Muscle layer of duodenum (tissue), 2 donors: ENCODE data around the gene ME2.
"Not testable (repeated sequence)": the region's sequence is repeated elsewhere in the genome, so short reads cannot be mapped to it uniquely, and the experiment has no call there.

Experiments
- H3K27ac ChIP-seq: one replicate; pipeline ENCODE4 v1.7.0; 2013; ENCODE audit warnings: mild to moderate bottlenecking, low read length
- H3K27me3 ChIP-seq: one replicate; pipeline ENCODE4 v1.7.0; 2013; ENCODE audit warnings: low read depth, mild to moderate bottlenecking, control low read depth, low read length
- H3K36me3 ChIP-seq, 2 donors: one replicate each; pipeline ENCODE4 v1.7.0; 2013; ENCODE audit warnings: low read length in 2 of 2, control low read depth in 1 of 2, mild to moderate bottlenecking in 1 of 2; ENCODE audit not compliant: insufficient read depth in 2 of 2, control insufficient read depth in 1 of 2
- H3K4me1 ChIP-seq, 2 donors: one replicate each; pipeline ENCODE4 v1.7.0; 2013; ENCODE audit warnings: low read length in 2 of 2, mild to moderate bottlenecking in 2 of 2, control low read depth in 1 of 2, moderate library complexity in 1 of 2; ENCODE audit not compliant: insufficient read depth in 2 of 2, control insufficient read depth in 1 of 2
- H3K4me3 ChIP-seq, 2 donors: one replicate each; pipeline ENCODE4 v1.7.0; 2013; ENCODE audit warnings: low read length in 2 of 2, low read depth in 1 of 2, mild to moderate bottlenecking in 1 of 2
- H3K9me3 ChIP-seq, 2 donors: one replicate each; pipeline ENCODE4 v1.7.0; 2013; ENCODE audit warnings: low read length in 2 of 2, control low read depth in 1 of 2, mild to moderate bottlenecking in 1 of 2; ENCODE audit not compliant: control insufficient read depth in 1 of 2
- donor health status: healthy.

The ME2 gene

DNA sequence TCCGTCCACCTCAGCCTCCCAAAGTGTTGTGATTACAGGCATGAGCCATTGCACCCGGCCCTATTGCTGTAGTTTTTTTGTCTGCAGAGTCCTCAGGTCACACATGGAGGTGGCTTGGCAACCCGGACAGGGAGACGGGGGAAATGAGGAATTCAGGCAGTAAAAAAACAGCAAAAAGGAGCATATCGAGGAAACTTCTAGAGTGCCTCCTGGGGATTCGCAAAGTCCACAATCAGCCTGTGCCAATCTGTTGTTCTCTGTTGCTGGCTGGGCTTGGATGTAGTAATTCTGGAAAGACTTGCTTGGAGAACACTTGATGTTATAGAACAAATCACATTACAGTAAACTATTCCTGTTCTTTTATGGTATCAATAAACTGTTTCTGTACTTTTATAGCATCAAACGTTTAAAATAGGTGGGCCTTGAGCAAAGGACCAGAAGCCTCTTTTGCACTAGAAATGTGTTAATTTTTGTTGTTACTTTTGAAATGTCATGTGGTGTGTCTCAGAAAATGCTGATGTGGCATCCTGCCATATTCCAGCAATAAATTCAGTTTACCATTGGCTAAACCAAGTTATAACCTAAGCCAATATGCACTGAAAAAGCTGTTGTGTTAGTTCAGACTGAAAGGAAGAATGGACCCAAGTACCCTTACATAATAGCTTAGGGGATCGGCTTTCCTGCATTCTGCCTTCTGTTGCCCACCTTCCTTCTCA, 103.3 kb downstream of the ME2 start:
- no peaks in the 10 kb centered on the region for H3K27me3 ChIP-seq
- peaks cover 17 to 26% of the 10 kb centered on the region in 2 donors for H3K36me3 ChIP-seq
- H3K27ac ChIP-seq: no peak overlapping the region
- H3K9me3 ChIP-seq: no peaks in the 10 kb centered on the region
- peaks cover 0 to 5% of the 10 kb centered on the region in 2 donors for H3K4me1 ChIP-seq
- no peak overlapping the region for H3K4me3 ChIP-seq

DNA sequence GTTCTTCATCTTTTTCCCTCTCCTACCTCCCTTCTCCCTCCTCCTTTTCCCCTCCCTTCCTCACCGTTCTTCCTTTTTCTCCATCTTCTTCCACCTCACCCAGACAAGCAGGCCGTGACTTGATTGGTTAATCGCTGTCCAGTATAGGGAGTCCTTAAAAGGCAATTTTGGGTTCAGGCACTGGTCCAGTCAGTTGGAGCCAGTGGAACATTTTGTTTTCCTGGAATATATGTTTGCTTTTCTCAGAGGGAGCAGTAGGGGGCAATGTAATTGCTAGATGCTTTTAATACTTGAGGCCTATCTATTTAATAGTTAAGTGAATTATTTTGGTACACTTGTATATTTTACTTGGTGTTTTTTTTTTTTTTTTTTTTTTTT, 103.9 kb downstream of the ME2 start:
- H3K27ac ChIP-seq: no peak overlapping the region
- H3K9me3 ChIP-seq: no peaks in the 10 kb centered on the region
- H3K4me3 ChIP-seq: no peak overlapping the region
- H3K36me3 ChIP-seq: peaks cover 17 to 21% of the 10 kb centered on the region in 2 donors
- no peaks in the 10 kb centered on the region for H3K27me3 ChIP-seq
- H3K4me1 ChIP-seq: peaks cover 0 to 7% of the 10 kb centered on the region in 2 donors

DNA sequence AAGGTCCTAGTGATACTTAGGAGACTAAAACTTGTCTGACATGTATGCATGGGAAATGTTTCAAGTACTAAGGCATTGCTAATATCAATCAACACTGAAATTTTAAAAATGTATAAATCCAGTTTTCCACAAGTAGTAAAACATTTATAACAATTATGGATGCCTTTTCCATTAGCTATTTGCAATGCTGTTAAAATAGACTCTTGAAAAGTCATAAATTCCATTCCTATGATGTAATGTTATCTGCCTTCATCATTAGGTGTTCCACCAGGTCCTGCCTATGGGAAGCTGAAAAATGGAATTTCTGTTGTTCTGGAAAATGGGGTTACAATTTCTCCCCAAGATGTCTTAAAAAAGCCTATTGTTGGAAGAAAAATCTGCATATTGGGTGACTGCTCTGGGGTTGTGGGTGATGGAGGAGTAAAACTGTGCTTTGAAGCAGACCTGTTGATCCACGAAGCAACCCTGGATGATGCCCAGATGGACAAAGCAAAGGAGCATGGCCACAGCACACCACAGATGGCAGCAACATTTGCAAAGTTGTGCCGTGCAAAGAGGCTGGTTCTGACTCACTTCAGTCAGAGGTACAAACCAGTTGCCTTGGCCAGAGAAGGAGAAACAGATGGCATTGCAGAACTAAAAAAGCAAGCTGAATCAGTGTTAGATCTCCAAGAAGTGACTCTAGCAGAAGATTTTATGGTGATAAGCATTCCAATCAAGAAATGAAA, 107.6 kb downstream of the ME2 start:
- Histone ChIP-seq H3K27me3 (no peaks in the 10 kb centered on the region), H3K4me3 (no peak overlapping the region), H3K27ac (no peak overlapping the region), H3K36me3 (peaks cover 6 to 11% of the 10 kb centered on the region in 2 donors), H3K9me3 (no peaks in the 10 kb centered on the region), H3K4me1 (peaks cover 0 to 5% of the 10 kb centered on the region in 2 donors)

DNA sequence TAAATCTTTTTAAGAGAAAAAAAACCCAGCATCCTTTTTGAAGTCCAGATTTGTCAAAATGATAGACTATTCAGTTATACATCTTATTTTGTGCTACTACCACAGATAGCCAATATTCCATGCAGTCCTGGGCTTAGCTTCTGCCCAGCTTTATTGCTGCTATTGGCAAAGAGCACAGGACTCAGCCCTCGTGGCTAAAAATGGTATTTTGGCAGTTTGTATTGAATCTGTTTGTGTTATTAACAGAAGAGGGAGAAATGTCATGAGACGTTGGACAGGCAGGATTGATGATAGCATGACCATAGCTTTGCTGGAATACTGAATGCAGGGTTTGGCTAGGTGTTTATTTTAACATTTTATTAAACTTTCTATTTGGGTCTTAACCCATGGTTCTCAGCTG, 108.3 kb downstream of the ME2 start:
- Histone ChIP-seq H3K9me3 (no peaks in the 10 kb centered on the region), H3K4me3 (no peak overlapping the region), H3K27me3 (no peaks in the 10 kb centered on the region), H3K4me1 (peaks cover 0 to 4% of the 10 kb centered on the region in 2 donors), H3K27ac (no peak overlapping the region), H3K36me3 (peaks cover 6 to 11% of the 10 kb centered on the region in 2 donors)

DNA sequence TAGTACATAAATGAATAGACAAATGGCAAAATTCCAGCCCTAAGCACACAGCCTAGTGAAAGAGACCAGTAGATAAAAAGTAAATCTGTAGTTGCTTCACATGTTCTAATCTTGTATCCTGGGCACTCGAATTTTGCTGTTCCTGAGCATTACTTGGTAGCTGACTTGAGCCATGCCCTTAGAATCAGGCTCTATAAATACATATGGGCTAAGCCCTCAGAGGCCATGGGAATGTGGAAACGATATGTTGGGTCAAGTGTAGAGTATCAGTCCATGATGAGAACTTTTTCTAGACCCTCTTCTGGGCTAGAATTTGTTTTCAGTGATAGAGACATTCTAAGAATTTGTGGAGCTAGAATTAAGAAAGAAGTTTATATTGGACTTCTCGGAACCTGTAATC, 110.8 kb downstream of the ME2 start:
- Histone ChIP-seq H3K27me3 (no peaks in the 10 kb centered on the region), H3K36me3 (peaks cover 2 to 6% of the 10 kb centered on the region in 2 donors), H3K27ac (no peak overlapping the region), H3K9me3 (no peaks in the 10 kb centered on the region), H3K4me3 (no peak overlapping the region), H3K4me1 (peaks cover 0 to 4% of the 10 kb centered on the region in 2 donors)

DNA sequence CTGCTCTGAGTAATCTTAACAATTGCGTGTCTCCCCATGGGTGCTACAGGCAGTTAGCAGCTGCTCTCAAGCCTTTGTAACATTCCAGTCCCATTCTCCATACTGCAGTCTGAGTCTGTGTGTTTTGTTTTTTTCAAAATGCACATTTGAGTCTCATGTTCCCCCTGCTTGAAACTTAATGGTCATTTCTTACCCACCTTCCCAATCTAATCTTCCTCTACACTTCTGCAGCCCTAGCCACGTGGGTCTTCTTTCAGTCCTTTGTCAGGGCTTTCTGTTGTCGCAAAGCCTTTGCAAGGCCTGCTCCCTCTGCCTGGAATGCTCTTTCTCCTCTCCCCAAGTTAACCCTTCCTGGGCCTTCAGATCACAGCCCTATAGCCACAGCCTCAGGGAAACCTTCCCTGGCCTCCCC, 113.4 kb downstream of the ME2 start:
- peaks cover 0 to 3% of the 10 kb centered on the region in 2 donors for H3K9me3 ChIP-seq
- H3K27ac ChIP-seq: no peak overlapping the region
- H3K27me3 ChIP-seq: no peaks in the 10 kb centered on the region
- H3K4me1 ChIP-seq: peaks cover 0 to under 1% of the 10 kb centered on the region in 2 donors
- H3K4me3 ChIP-seq: no peak overlapping the region
- H3K36me3 ChIP-seq: no peaks in the 10 kb centered on the region

DNA sequence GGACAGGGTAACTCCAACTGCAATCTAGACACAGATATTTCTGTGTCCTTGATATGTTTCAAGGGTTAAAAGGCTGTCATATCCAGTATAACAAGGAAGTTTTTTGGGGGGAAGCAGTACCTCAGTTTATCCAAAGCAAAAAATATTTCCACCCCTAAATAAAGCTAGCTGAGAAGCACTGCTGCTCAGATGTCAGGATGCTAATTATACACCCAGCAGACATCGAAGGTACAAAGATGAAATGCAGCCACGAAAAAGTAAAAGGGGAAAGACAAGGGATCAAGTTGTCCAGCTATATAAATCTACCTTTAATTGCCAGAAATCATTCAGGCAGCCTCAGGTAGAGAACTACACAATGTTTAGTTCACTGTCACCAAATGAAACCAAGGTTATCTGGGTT, 115.1 kb downstream of the ME2 start:
- Histone ChIP-seq H3K27me3 (no peaks in the 10 kb centered on the region), H3K36me3 (no peaks in the 10 kb centered on the region), H3K9me3 (peaks cover 0 to 3% of the 10 kb centered on the region in 2 donors), H3K4me3 (no peak overlapping the region), H3K4me1 (no peaks in the 10 kb centered on the region), H3K27ac (no peak overlapping the region)

DNA sequence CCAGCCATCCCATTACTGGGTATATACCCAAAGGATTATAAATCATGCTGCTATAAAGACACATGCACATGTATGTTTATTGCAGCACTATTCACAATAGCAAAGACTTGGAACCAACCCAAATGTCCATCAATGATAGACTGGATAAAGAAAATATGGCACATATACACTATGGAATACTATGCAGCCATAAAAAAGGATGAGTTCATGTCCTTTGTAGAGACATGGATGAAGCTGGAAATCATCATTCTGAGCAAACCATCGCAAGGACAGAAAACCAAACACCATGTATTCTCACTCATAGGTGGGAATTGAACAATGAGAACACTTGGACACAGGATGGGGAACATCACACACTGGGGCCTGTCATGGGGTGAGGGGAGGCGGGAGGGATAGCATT, 124.3 kb downstream of the ME2 start:
- not testable (repeated sequence) for H3K4me1 ChIP-seq, H3K27ac ChIP-seq, H3K4me3 ChIP-seq, H3K36me3 ChIP-seq, H3K27me3 ChIP-seq, H3K9me3 ChIP-seq
